GM12878 (cell line): ENCODE measurements around the gene CFLAR. TPM values are rescaled to one million over a fixed set of nuclear protein-coding genes. Genes with fewer than 3 reads are reported as not detected.

ENCODE experiments used
- ASH2L ChIP-seq: fragments of 300-600, 200-600 bp; sonication (generic); IDR thresholded peaks from 2 replicates; pipeline ENCODE4 v1.6.1; 2017; ENCODE audit warnings: low read depth, mild to moderate bottlenecking, borderline replicate concordance
- CBX3 ChIP-seq: fragments of 200-600 bp; sonication (generic); IDR thresholded peaks from 2 replicates; pipeline ENCODE4 v1.6.1; 2016; ENCODE audit warnings: low read depth, borderline replicate concordance
- CEBPB ChIP-seq, 2 experiments: fragments of 150-350 bp in 1 of 2; IDR thresholded peaks; 2 replicates each; pipeline ENCODE4 v1.6.1; 2012 to 2014; ENCODE audit warnings: low read depth in 2 of 2, low read length in 2 of 2, borderline replicate concordance in 1 of 2, inconsistent platforms in 1 of 2
- FOS ChIP-seq: IDR thresholded peaks from 3 replicates; pipeline ENCODE4 v1.6.1; 2011; ENCODE audit warnings: borderline replicate concordance; ENCODE audit not compliant: insufficient read length; ENCODE audit errors: extremely low read depth
- JUND ChIP-seq: IDR thresholded peaks from 2 replicates; pipeline ENCODE4 v1.6.1; 2012; ENCODE audit warnings: low read depth, mild to moderate bottlenecking, low read length, improper control_type of control experiment, moderate library complexity
- MAX ChIP-seq: IDR thresholded peaks from 2 replicates; pipeline ENCODE4 v1.6.1; 2012; ENCODE audit warnings: low read depth, low read length, improper control_type of control experiment
- MTA3 ChIP-seq: IDR thresholded peaks from 2 replicates; pipeline ENCODE4 v1.6.1; 2012; ENCODE audit warnings: low read length, inconsistent platforms, borderline replicate concordance
- MYB ChIP-seq: fragments of 150-350 bp; IDR thresholded peaks from 2 replicates; pipeline ENCODE4 v1.6.1; 2014; ENCODE audit warnings: mild to moderate bottlenecking, low read depth, low read length, borderline replicate concordance
- MYC ChIP-seq: IDR thresholded peaks from 2 replicates; pipeline ENCODE4 v1.6.1; 2011; ENCODE audit warnings: mild to moderate bottlenecking, low read length, moderate library complexity, inconsistent platforms; ENCODE audit not compliant: insufficient read depth, insufficient replicate concordance, insufficient read length, severe bottlenecking
- NR2C2 ChIP-seq: IDR thresholded peaks from 2 replicates; pipeline ENCODE4 v1.6.1; 2011; ENCODE audit warnings: borderline replicate concordance, low read depth; ENCODE audit not compliant: control insufficient read depth, insufficient read length
- POLR2AphosphoS2 ChIP-seq: IDR thresholded peaks from 2 replicates; pipeline ENCODE4 v1.6.1; 2011; ENCODE audit warnings: low read depth, mild to moderate bottlenecking, low read length, improper control_type of control experiment, moderate library complexity
- ZZZ3 ChIP-seq: IDR thresholded peaks from 2 replicates; pipeline ENCODE4 v1.6.1; 2011; ENCODE audit warnings: low read depth; ENCODE audit not compliant: control insufficient read depth, insufficient read length
- polyA plus RNA-seq, 11 experiments: library from polyadenylated mRNA; depleted of rRNA in 4 of 11; unstranded in 6 of 11; stranded (reverse) in 5 of 11; fragments of >200 nt; fragmentation: Nextera tagmentation in 4 of 11; fragmentation: Illumina TruSeq in 1 of 11; extraction: Ambion mirVana in 4 of 11; extraction: Trizol in 1 of 11; gene quantifications; 1 replicate in 1 of 11; 2 replicates in 10 of 11; pipeline versions ENCODE4 v1.2.1 to v1.2.3, GENCODE V29; 2011 to 2016; ENCODE audit warnings: inconsistent platforms in 2 of 11, missing spikeins in 2 of 11, low read depth in 1 of 11
- total RNA-seq, 4 experiments: library from RNA; depleted of rRNA in 3 of 4; stranded (reverse); fragments of >200 nt in 3 of 4; fragmentation: Illumina TruSeq in 1 of 4; extraction: Trizol in 1 of 4; gene quantifications; 2 replicates each; pipeline versions ENCODE4 v1.2.1 to v1.2.3, GENCODE V29; 2013 to 2021
- TF ChIP-seq, protein P1 (sequence below): fragments of 450-650 bp; IDR thresholded peaks from 2 replicates; pipeline ENCODE4 v1.6.1; 2018; ENCODE audit warnings: mild to moderate bottlenecking, low read depth, moderate library complexity; ENCODE audit not compliant: partially characterized antibody
- TF ChIP-seq, protein P2 (sequence below): fragments of 450-650 bp; IDR thresholded peaks from 2 replicates; pipeline ENCODE4 v1.6.1; 2017; ENCODE audit warnings: mild to moderate bottlenecking
- TF ChIP-seq, protein P3 (sequence below): fragments of 150-350 bp; IDR thresholded peaks from 2 replicates; pipeline ENCODE4 v1.6.1; 2014; ENCODE audit warnings: mild to moderate bottlenecking, low read depth, low read length
- TF ChIP-seq, protein P4 (sequence below): fragments of 450-650 bp; IDR thresholded peaks from 2 replicates; pipeline ENCODE4 v1.6.1; 2017; ENCODE audit warnings: mild to moderate bottlenecking, low read depth, inconsistent platforms; ENCODE audit not compliant: poor library complexity, severe bottlenecking

The CFLAR gene
- total and polyA plus RNA-seq, 10 of the 15 experiments (the other 5 are each of a cell fraction or from before 2014, with no cell fraction given) = 80.6 to 181 (median 101) TPM

- TF ChIP-seq, protein P1, sequence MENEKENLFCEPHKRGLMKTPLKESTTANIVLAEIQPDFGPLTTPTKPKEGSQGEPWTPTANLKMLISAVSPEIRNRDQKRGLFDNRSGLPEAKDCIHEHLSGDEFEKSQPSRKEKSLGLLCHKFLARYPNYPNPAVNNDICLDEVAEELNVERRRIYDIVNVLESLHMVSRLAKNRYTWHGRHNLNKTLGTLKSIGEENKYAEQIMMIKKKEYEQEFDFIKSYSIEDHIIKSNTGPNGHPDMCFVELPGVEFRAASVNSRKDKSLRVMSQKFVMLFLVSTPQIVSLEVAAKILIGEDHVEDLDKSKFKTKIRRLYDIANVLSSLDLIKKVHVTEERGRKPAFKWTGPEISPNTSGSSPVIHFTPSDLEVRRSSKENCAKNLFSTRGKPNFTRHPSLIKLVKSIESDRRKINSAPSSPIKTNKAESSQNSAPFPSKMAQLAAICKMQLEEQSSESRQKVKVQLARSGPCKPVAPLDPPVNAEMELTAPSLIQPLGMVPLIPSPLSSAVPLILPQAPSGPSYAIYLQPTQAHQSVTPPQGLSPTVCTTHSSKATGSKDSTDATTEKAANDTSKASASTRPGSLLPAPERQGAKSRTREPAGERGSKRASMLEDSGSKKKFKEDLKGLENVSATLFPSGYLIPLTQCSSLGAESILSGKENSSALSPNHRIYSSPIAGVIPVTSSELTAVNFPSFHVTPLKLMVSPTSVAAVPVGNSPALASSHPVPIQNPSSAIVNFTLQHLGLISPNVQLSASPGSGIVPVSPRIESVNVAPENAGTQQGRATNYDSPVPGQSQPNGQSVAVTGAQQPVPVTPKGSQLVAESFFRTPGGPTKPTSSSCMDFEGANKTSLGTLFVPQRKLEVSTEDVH = no peak
- TF ChIP-seq MTA3 (0 out of 2 replicates have a peak, but pooled peaks have one; percentile 34), CBX3 (no peak), NR2C2 (no peak), ASH2L (no peak), JUND (peak; percentile 64; the same call in 1 of the 2 replicates), POLR2AphosphoS2 (no peak), MYC (no peak), MAX (no peak), CEBPB (IDR thresholded peaks at IDR 0.05; ENCODE audit: borderline replicate concordance in 1 of 2, low read depth in 2 of 2, low read length in 2 of 2) (peak in 1 of 2 experiments; percentile 51; a peak in 1 of 4 replicates), ZZZ3 (no peak), FOS (no peak), MYB (no peak)
- TF ChIP-seq, protein P2, sequence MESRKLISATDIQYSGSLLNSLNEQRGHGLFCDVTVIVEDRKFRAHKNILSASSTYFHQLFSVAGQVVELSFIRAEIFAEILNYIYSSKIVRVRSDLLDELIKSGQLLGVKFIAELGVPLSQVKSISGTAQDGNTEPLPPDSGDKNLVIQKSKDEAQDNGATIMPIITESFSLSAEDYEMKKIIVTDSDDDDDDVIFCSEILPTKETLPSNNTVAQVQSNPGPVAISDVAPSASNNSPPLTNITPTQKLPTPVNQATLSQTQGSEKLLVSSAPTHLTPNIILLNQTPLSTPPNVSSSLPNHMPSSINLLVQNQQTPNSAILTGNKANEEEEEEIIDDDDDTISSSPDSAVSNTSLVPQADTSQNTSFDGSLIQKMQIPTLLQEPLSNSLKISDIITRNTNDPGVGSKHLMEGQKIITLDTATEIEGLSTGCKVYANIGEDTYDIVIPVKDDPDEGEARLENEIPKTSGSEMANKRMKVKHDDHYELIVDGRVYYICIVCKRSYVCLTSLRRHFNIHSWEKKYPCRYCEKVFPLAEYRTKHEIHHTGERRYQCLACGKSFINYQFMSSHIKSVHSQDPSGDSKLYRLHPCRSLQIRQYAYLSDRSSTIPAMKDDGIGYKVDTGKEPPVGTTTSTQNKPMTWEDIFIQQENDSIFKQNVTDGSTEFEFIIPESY = no peak
- TF ChIP-seq, protein P3, sequence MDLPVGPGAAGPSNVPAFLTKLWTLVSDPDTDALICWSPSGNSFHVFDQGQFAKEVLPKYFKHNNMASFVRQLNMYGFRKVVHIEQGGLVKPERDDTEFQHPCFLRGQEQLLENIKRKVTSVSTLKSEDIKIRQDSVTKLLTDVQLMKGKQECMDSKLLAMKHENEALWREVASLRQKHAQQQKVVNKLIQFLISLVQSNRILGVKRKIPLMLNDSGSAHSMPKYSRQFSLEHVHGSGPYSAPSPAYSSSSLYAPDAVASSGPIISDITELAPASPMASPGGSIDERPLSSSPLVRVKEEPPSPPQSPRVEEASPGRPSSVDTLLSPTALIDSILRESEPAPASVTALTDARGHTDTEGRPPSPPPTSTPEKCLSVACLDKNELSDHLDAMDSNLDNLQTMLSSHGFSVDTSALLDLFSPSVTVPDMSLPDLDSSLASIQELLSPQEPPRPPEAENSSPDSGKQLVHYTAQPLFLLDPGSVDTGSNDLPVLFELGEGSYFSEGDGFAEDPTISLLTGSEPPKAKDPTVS = no peak
- TF ChIP-seq, protein P4, sequence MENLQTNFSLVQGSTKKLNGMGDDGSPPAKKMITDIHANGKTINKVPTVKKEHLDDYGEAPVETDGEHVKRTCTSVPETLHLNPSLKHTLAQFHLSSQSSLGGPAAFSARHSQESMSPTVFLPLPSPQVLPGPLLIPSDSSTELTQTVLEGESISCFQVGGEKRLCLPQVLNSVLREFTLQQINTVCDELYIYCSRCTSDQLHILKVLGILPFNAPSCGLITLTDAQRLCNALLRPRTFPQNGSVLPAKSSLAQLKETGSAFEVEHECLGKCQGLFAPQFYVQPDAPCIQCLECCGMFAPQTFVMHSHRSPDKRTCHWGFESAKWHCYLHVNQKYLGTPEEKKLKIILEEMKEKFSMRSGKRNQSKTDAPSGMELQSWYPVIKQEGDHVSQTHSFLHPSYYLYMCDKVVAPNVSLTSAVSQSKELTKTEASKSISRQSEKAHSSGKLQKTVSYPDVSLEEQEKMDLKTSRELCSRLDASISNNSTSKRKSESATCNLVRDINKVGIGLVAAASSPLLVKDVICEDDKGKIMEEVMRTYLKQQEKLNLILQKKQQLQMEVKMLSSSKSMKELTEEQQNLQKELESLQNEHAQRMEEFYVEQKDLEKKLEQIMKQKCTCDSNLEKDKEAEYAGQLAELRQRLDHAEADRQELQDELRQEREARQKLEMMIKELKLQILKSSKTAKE = peak; percentile 32
Observed at GRCh38 chr2:201151127-201151981, 35.4 kb downstream of the CFLAR start (continued).
